SK-N-SH treated with all-trans-retinoic acid at 6 μM for 48 hours (cell line): Measurements from ENCODE around the gene S100A16.

Experiments used
- BACH2 ChIP-seq: fragments of 250-450 bp; sonication (Bioruptor Pico); IDR thresholded peaks from 2 replicates; pipeline ENCODE4 v1.9.0; 2021; ENCODE audit warnings: mild to moderate bottlenecking, borderline replicate concordance
- TF ChIP-seq, protein P1 (sequence below): fragments of 250-450 bp; sonication (Bioruptor Pico); IDR thresholded peaks from 2 replicates; pipeline ENCODE4 v1.5.1; 2021; ENCODE audit warnings: mild to moderate bottlenecking, moderate library complexity

DNA sequence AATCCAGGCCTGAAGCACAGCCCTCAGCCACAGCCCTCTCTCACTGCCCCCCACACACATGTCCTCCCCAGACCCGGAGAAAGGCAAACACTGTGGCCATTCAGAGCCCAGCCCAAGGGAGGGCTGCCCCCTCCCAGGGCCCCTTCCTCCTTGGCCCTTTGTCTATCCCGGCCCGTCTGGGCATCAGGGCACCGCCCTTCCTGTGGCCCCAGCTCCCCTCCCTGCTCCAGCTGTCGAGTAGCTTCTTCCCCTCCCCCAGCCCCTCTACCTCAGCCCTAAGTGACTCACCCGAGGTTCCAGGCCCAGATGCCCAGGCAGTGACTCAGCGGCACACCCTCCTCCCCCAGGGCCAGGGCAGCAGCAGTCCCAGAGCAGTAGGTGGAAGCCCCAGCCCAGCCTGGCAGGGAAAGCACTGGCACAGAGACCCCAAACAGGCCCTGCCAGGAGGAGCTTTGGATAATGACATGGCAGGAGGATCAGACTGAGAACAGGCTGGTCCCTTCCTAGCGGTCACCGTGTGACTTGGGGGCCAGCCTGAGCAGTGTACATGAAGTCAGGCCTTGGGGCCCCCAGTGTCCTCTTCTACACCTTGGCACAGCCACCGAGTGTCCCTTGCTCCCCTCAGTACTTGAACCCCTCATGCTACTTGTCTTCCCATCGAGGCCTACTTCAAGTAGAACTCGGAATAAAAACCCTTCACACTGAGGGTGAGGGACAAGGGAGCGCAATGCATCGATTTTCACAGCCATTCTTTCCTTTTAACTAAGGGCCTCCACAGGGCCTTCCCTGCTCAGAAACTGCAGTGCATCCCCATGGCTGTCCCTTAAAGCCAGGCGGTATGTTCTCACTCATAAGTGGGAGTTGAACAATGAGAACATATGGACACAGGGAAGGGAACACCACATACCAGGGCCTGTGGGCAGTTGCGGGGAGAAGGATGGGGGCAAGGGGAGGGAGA is 46.2 kb downstream of the S100A16 start:
- TF ChIP-seq, protein P1, sequence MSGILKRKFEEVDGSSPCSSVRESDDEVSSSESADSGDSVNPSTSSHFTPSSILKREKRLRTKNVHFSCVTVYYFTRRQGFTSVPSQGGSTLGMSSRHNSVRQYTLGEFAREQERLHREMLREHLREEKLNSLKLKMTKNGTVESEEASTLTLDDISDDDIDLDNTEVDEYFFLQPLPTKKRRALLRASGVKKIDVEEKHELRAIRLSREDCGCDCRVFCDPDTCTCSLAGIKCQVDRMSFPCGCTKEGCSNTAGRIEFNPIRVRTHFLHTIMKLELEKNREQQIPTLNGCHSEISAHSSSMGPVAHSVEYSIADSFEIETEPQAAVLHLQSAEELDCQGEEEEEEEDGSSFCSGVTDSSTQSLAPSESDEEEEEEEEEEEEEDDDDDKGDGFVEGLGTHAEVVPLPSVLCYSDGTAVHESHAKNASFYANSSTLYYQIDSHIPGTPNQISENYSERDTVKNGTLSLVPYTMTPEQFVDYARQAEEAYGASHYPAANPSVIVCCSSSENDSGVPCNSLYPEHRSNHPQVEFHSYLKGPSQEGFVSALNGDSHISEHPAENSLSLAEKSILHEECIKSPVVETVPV, result no peak
- TF ChIP-seq BACH2 (CRISPR knock-in tag), result no peak
